H1 (cell line): ENCODE data around the gene CDC123. TPM values are rescaled to one million over a fixed set of nuclear protein-coding genes. Genes with fewer than 3 reads are reported as not detected.

Experiments used
- CTCF ChIA-PET: fragments of 300-600 bp; sonication (Branson Sonifier 250); formaldehyde crosslinking; loops from one replicate; lab custom pipeline; 2021; ENCODE audit not compliant: partially characterized antibody; lab: Charles Lee
- POLR2A ChIA-PET: fragments of 300-600 bp; sonication (Branson Sonifier 250); formaldehyde crosslinking; loops from one replicate; lab custom pipeline; 2021; ENCODE audit warnings: inconsistent platforms; ENCODE audit not compliant: partially characterized antibody; lab: Charles Lee
- DNase-seq, 2 experiments: peaks; one replicate each; pipeline versions ENCODE4 v3.0.0 to v3.0.0-alpha.2; 2010 to 2022; ENCODE audit warnings: low spot score in 2 of 2, low read depth in 1 of 2, mixed read lengths in 1 of 2
- FAIRE-seq: peaks from 2 replicates; lab custom pipeline; 2011; peaks lifted over from hg19 to GRCh38; lab: Jason Lieb, UNC
- H2AFZ ChIP-seq: 2 replicates; pipeline ENCODE4 v1.8.1; 2012; ENCODE audit warnings: low read length, inconsistent platforms
- H2AK5ac ChIP-seq: 2 replicates; pipeline ENCODE4 v1.6.1; 2013; ENCODE audit warnings: low read depth, low read length
- H2BK120ac ChIP-seq: replicated peaks from 2 replicates; pipeline ENCODE3; 2013; ENCODE audit warnings: low read depth, low read length, inconsistent platforms
- H2BK12ac ChIP-seq: 2 replicates; pipeline ENCODE4 v1.6.1; 2013; ENCODE audit warnings: low read depth, low read length
- H2BK15ac ChIP-seq: 2 replicates; pipeline ENCODE4 v1.6.1; 2013; ENCODE audit warnings: low read length
- H2BK20ac ChIP-seq: 2 replicates; pipeline ENCODE4 v1.6.1; 2013; ENCODE audit warnings: low read length
- H2BK5ac ChIP-seq: 2 replicates; pipeline ENCODE4 v1.6.1; 2013; ENCODE audit warnings: low read depth, low read length
- H3K14ac ChIP-seq: 2 replicates; pipeline ENCODE4 v1.6.1; 2013; ENCODE audit warnings: inconsistent platforms; ENCODE audit not compliant: insufficient read length
- H3K18ac ChIP-seq: 2 replicates; pipeline ENCODE4 v1.6.1; 2013; ENCODE audit warnings: low read length; ENCODE audit errors: extremely low read depth
- H3K23ac ChIP-seq: 2 replicates; pipeline ENCODE4 v1.6.1; 2013; ENCODE audit warnings: inconsistent platforms; ENCODE audit not compliant: insufficient read length
- H3K23me2 ChIP-seq: 2 replicates; pipeline ENCODE4 v1.6.1; 2013; ENCODE audit warnings: low read depth, low read length
- H3K27ac ChIP-seq: 2 replicates; pipeline ENCODE4 v1.6.1; 2011; ENCODE audit warnings: low read depth, low read length, inconsistent platforms
- H3K27me3 ChIP-seq, 4 experiments: replicated peaks in 1 of 4; 1 replicate in 1 of 4; 2 replicates in 3 of 4; pipeline versions ENCODE4 v1.6.1 to v1.8.1; 2011 to 2013; ENCODE audit warnings: low read length in 3 of 4, mild to moderate bottlenecking in 3 of 4, inconsistent platforms in 2 of 4, mixed read lengths in 2 of 4, moderate library complexity in 1 of 4; ENCODE audit not compliant: control insufficient read depth in 3 of 4, insufficient read depth in 3 of 4; ENCODE audit errors: extremely low read depth in 1 of 4
- H3K36me3 ChIP-seq, 4 experiments: 2 replicates each; pipeline versions ENCODE4 v1.6.1 to v1.8.1; 2011 to 2013; ENCODE audit warnings: mild to moderate bottlenecking in 4 of 4, low read length in 3 of 4, moderate library complexity in 2 of 4, control low read depth in 1 of 4, inconsistent platforms in 1 of 4; ENCODE audit not compliant: insufficient read depth in 4 of 4, control insufficient read depth in 2 of 4
- H3K4ac ChIP-seq: replicated peaks from 2 replicates; pipeline ENCODE3; 2013; ENCODE audit warnings: low read length, low read depth, mixed read lengths, inconsistent platforms; ENCODE audit not compliant: insufficient read length
- H3K4me1 ChIP-seq, 4 experiments: replicated peaks in 1 of 4; 1 replicate in 1 of 4; 2 replicates in 3 of 4; pipeline versions ENCODE4 v1.6.1 to v1.8.1; 2011 to 2013; ENCODE audit warnings: low read length in 3 of 4, inconsistent platforms in 2 of 4, mixed read lengths in 1 of 4; ENCODE audit not compliant: insufficient read depth in 4 of 4, control insufficient read depth in 3 of 4
- H3K4me2 ChIP-seq, 2 experiments: 2 replicates each; pipeline versions ENCODE4 v1.6.1 to v1.8.1; 2011 to 2013; ENCODE audit warnings: low read depth in 2 of 2, low read length in 2 of 2, control low read depth in 1 of 2, inconsistent platforms in 1 of 2, mild to moderate bottlenecking in 1 of 2; ENCODE audit not compliant: insufficient read depth in 1 of 2
- H3K4me3 ChIP-seq, 4 experiments: fragments of 200-600, 300-600 bp in 1 of 4; sonication (generic), shearing (Covaris generic), sonication (Bioruptor Twin) in 1 of 4; 2 replicates each; pipeline versions ENCODE4 v1.5.1 to v1.8.1; 2011 to 2016; ENCODE audit warnings: low read length in 4 of 4, low read depth in 3 of 4, control low read depth in 2 of 4, inconsistent platforms in 2 of 4, mild to moderate bottlenecking in 2 of 4, mixed read lengths in 1 of 4, moderate library complexity in 1 of 4; ENCODE audit not compliant: insufficient read depth in 2 of 4; ENCODE audit errors: extremely low read depth in 1 of 4
- H3K56ac ChIP-seq: replicated peaks from 2 replicates; pipeline ENCODE3; 2013; ENCODE audit warnings: low read depth, mild to moderate bottlenecking, mixed read lengths, low read length, inconsistent platforms; ENCODE audit not compliant: insufficient read length
- H3K79me1 ChIP-seq: 2 replicates; pipeline ENCODE4 v1.6.1; 2013; ENCODE audit warnings: low read depth, low read length, control low read depth
- H3K79me2 ChIP-seq, 2 experiments: 2 replicates each; pipeline versions ENCODE4 v1.6.1 to v1.8.1; 2012 to 2013; ENCODE audit warnings: low read length in 2 of 2, mild to moderate bottlenecking in 2 of 2, inconsistent platforms in 1 of 2; ENCODE audit not compliant: insufficient read depth in 2 of 2, control insufficient read depth in 1 of 2
- H3K9ac ChIP-seq, 4 experiments: replicated peaks in 1 of 4; 1 replicate in 1 of 4; 2 replicates in 3 of 4; pipeline versions ENCODE4 v1.6.1 to v1.8.1; 2011 to 2013; ENCODE audit warnings: low read depth in 3 of 4, low read length in 3 of 4, control low read depth in 2 of 4, mild to moderate bottlenecking in 2 of 4, moderate library complexity in 2 of 4, inconsistent platforms in 1 of 4; ENCODE audit errors: extremely low read depth in 1 of 4
- H3K9me3 ChIP-seq, 2 experiments: 2 replicates each; pipeline versions ENCODE4 v1.6.1 to v1.8.1; 2012 to 2013; ENCODE audit warnings: mild to moderate bottlenecking in 2 of 2, moderate library complexity in 2 of 2, control low read depth in 1 of 2, inconsistent platforms in 1 of 2, low read depth in 1 of 2, low read length in 1 of 2, mixed read lengths in 1 of 2; ENCODE audit not compliant: insufficient read depth in 2 of 2
- H4K20me1 ChIP-seq, 2 experiments: replicated peaks in 1 of 2; 2 replicates each; pipeline versions ENCODE3 to v1.8.1; 2011 to 2013; ENCODE audit warnings: inconsistent platforms in 2 of 2, low read length in 2 of 2, mild to moderate bottlenecking in 1 of 2; ENCODE audit not compliant: insufficient read depth in 2 of 2, control insufficient read depth in 1 of 2
- H4K5ac ChIP-seq: 2 replicates; pipeline ENCODE4 v1.6.1; 2013; ENCODE audit warnings: low read length, low read depth, mixed read lengths, inconsistent platforms; ENCODE audit not compliant: insufficient read length
- H4K8ac ChIP-seq: 2 replicates; pipeline ENCODE4 v1.8.0; 2013; ENCODE audit warnings: mild to moderate bottlenecking, moderate library complexity, low read length, inconsistent platforms; ENCODE audit not compliant: insufficient read depth; ENCODE audit errors: extremely low read depth
- H4K91ac ChIP-seq: replicated peaks from 2 replicates; pipeline ENCODE3; 2013; ENCODE audit warnings: low read length, mixed read lengths, inconsistent platforms; ENCODE audit not compliant: insufficient read length
- CHD1 ChIP-seq: IDR thresholded peaks from 2 replicates; pipeline ENCODE4 v1.6.1; 2012; ENCODE audit warnings: low read depth, low read length, improper control_type of control experiment
- CTCF ChIP-seq, 3 experiments: IDR thresholded peaks; 1 replicate in 2 of 3; 2 replicates in 1 of 3; pipeline versions ENCODE4 v1.5.1 to v1.6.1; 2011; ENCODE audit warnings: low read length in 3 of 3, mild to moderate bottlenecking in 3 of 3, inconsistent platforms in 2 of 3, low read depth in 1 of 3, moderate library complexity in 1 of 3; ENCODE audit not compliant: insufficient read depth in 1 of 3; ENCODE audit errors: control extremely low read depth in 1 of 3
- FOSL1 ChIP-seq: IDR thresholded peaks from 2 replicates; pipeline ENCODE4 v1.6.1; 2011; ENCODE audit warnings: mild to moderate bottlenecking, low read depth, low read length, moderate library complexity; ENCODE audit not compliant: insufficient read depth
- RAD21 ChIP-seq, 2 experiments: IDR thresholded peaks in 1 of 2; conservative IDR thresholded peaks in 1 of 2; 2 replicates each; pipeline ENCODE4 v1.6.1; 2011; ENCODE audit warnings: low read depth in 2 of 2, low read length in 2 of 2, improper control_type of control experiment in 1 of 2, inconsistent platforms in 1 of 2, mild to moderate bottlenecking in 1 of 2, moderate library complexity in 1 of 2
- WGBS, 2 experiments: shearing (Covaris generic) in 1 of 2; methylation state at CpG; one replicate each; pipeline versions ENCODE4 v1.1.6 to v1.1.7; 2013 to 2015; ENCODE audit warnings: low lambda C conversion rate in 2 of 2, mixed read lengths in 2 of 2, inconsistent platforms in 1 of 2, low coverage in 1 of 2, missing lambda C conversion rate in 1 of 2; ENCODE audit not compliant: insufficient replicate concordance in 2 of 2, insufficient coverage in 1 of 2, insufficient read length in 1 of 2; ENCODE audit errors: extremely low coverage in 1 of 2, missing lambda C conversion rate in 1 of 2; 5-methylcytosine and 5-hydroxymethylcytosine counted together
- polyA plus RNA-seq, 7 experiments: library from polyadenylated mRNA; depleted of rRNA in 3 of 7; stranded (reverse) in 5 of 7; unstranded in 2 of 7; fragments of >200 nt in 5 of 7; fragments of 200-250 nt in 2 of 7; gene quantifications; 1 replicate in 5 of 7; 2 replicates in 1 of 7; 4 replicates in 1 of 7; pipeline versions ENCODE4 v1.2.1 to v1.2.3, GENCODE V29; 2011 to 2013; ENCODE audit warnings: missing spikeins in 2 of 7, mixed read lengths in 2 of 7
- total RNA-seq: library from RNA; stranded (reverse); fragmentation: NEBNext Ultra II Directional; extraction: Animal tissue kit (Norgen Biotek cat#: 25700); gene quantifications from 2 replicates; pipeline ENCODE4 v1.2.1, GENCODE V29; 2021

The CDC123 gene
- total and polyA plus RNA-seq, 2 of the 8 experiments (the other 6 are each of a cell fraction or from before 2014, with no cell fraction given) = 115 to 202 TPM

DNA sequence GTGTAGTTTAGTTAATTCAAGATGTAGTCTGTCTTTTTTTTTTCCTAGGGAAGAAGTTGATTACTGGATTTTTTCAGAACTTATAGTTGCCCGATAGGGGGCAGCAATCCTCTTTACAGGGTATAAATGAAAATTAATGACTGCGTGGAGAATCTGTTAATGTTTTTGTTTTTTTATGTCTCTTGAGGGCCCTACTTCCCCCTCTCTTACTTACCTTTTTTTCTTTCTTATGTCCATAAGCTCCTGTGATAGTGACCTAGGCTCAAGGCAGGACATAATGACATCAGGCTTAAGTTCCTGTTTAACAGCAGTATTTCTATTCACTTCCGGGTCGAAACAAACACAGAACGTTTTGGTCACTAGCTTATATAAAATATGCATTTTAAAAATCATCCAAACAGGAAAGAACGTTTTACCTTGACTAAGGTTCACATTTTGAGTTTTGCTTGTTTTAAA, 18.8 kb downstream of the CDC123 start:
- no peak overlapping the region for H2AFZ ChIP-seq
- no peaks in the 10 kb centered on the region for H3K9me3 ChIP-seq
- H3K9ac ChIP-seq = no peak overlapping the region
- H3K4me1 ChIP-seq = no peaks in the 10 kb centered on the region
- H3K79me1 ChIP-seq = no peaks in the 10 kb centered on the region
- H4K8ac ChIP-seq = no peak overlapping the region
- no peak for TF ChIP-seq CHD1
- TF ChIP-seq FOSL1 = no peak
- TF ChIP-seq RAD21 (IDR thresholded peaks at IDR 0.05 in 1 of 2, conservative IDR thresholded peaks at IDR 0.05 in 1 of 2; ENCODE audit: low read depth in 2 of 2, low read length in 2 of 2) = peak in 1 of 2 experiments; percentile 13; a peak in 2 of 4 replicates
- peak in 2 of 3 experiments; percentile 15 to 49; a peak in 2 of 4 replicates for TF ChIP-seq CTCF (IDR thresholded peaks at IDR 0.05; ENCODE audit: control extremely low read depth in 1 of 3, insufficient read depth in 1 of 3, low read depth in 1 of 3, low read length in 3 of 3)
- no peak overlapping the region for H4K5ac ChIP-seq
- H2BK15ac ChIP-seq = no peak overlapping the region
- peaks cover 2 to 7% of the 10 kb centered on the region in 2 experiments for H4K20me1 ChIP-seq
- 68% methylated on average over 6 of the region's 6 CpGs; no CpG with 5 or more reads in 1 of the 2 experiments for WGBS, 2 experiments
- no peak overlapping the region for H4K91ac ChIP-seq
- no peaks in the 10 kb centered on the region for H3K27me3 ChIP-seq
- no peak overlapping the region for H3K14ac ChIP-seq
- peaks cover 16 to 61% (median 47%) of the 10 kb centered on the region in 4 experiments for H3K36me3 ChIP-seq
- H2BK120ac ChIP-seq = no peak overlapping the region
- no peak overlapping the region for H2BK12ac ChIP-seq
- H2AK5ac ChIP-seq = no peak overlapping the region
- no peak overlapping the region for H3K4me2 ChIP-seq
- H3K56ac ChIP-seq = no peak overlapping the region
- H3K27ac ChIP-seq = no peak overlapping the region
- no peak overlapping the region for H2BK5ac ChIP-seq
- FAIRE-seq = peak; percentile 13
- DNase-seq = no peak
- CTCF ChIA-PET = interaction anchor here (0.6 to 4.9 kb wide), 33 partner anchors 10 to 756 kb away, joined by 3 to 42 read pairs (median 4); no protein-coding TSS in a partner anchor
- peaks cover 0 to 19% of the 10 kb centered on the region in 2 experiments; a peak in 2 of 4 replicates for H3K79me2 ChIP-seq
- no peaks in the 10 kb centered on the region for H3K23me2 ChIP-seq
- no peak overlapping the region for H3K4ac ChIP-seq
- H3K18ac ChIP-seq = no peak overlapping the region
- no peak overlapping the region for H2BK20ac ChIP-seq
- POLR2A ChIA-PET = interaction anchor here (0.9 to 1.8 kb wide), 2 partner anchors 12 to 87 kb away, joined by 3 to 7 read pairs; no protein-coding TSS in a partner anchor
- no peak overlapping the region for H3K23ac ChIP-seq
- H3K4me3 ChIP-seq = no peak overlapping the region
